GM08714 (cell line): ENCODE data around the gene CACNA1C.

Source experiments
- H3K4me3 ChIP-seq: fragments of 200-500 bp; sonication (Bioruptor generic); 2 replicates; pipeline ENCODE4 v1.5.1; 2014; ENCODE audit warnings: mild to moderate bottlenecking, low read length, inconsistent platforms
- ZNF274 ChIP-seq: IDR thresholded peaks from 2 replicates; pipeline ENCODE4 v1.6.1; 2012; ENCODE audit warnings: mild to moderate bottlenecking, low read depth, low read length

The CACNA1C gene

DNA sequence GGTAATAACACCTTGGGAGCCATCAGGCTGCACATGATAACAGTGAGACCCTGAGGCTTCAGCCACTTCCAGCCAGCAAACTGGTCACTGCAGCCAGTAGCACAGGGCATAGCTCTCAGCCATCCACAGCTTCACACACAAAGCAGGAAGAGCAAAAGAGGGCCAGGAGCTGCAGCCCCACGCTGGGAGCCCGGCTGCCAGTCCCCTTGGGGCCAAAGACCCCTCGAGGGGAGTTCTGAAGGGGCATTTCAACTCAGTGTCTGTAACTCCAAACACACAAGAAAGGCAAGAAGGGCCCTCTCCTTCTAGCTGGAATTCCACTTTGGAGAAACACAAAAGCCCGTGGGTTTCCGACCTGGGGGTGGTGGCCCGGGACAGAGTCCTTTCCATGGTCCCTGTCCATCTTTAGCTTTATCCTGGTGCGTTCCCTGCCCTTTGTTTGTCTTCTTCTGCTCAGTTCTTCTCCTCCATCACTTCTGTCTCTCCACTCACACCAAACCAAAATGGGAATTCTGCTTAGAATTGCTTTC lies 590.2 kb downstream of the CACNA1C start:
- TF ChIP-seq ZNF274: no peak

GRCh38 chr12:2643576-2644135 lies 590.9 kb downstream of the CACNA1C start:
- H3K4me3 ChIP-seq: no peak overlapping the region
- no peak for TF ChIP-seq ZNF274

More for the DNA sequence above, 590.2 kb downstream of the CACNA1C start:
- no peak overlapping the region for H3K4me3 ChIP-seq

DNA sequence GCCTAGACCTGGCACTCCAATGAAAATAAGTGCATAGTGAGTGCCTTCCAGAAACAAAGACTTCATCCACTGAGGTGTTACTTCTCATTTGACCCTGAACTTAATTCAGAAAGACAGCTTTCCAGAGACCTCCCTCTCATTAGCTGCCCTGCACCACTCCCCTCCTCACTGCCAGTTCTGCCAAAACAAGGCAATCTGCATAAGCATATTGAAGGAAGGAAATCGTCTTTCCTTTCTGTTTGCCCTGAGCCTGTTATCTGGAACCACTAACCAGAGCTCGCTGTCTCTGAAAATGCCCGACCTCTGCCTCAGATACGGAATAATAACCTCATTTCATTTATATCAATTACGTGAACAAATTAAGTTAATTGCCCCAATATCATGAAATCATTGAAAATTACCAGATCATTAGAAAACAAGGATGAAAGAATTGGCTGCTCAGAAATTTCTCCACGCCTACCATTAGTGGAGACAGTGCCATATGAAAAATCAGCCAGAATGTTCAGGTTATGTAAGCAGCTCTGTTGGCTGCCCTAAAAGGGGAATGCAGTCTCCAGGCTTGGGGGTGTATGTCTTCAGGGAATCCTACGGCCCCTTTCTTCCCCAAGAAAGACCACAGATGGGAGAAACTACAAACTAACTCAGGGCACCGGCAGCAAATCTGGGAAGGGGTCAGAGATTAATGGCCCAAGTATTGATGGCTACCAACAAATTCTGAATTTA lies 592.1 kb downstream of the CACNA1C start:
- no peak overlapping the region for H3K4me3 ChIP-seq
- TF ChIP-seq ZNF274: no peak

DNA sequence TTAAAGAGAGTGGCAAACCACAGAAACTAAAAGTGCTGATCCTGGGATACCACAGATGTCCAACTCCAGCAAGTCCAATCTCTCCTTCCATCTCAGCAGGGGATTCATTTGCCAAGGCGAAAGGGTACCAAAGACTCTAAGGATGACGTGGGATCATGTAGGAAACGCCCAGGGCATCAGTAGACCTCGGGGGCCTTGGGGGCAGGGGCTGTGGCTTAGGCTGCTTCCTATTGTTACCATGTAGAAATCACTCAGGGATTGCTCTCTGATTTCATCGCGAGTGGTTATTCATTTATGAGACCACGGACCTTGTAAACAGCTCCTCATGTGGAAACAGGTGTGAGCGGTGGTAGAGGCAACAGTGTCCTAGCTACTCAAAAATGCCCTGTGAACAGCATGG lies 592.7 kb downstream of the CACNA1C start:
- no peak overlapping the region for H3K4me3 ChIP-seq
- TF ChIP-seq ZNF274: no peak

- H3K4me3 ChIP-seq: no peak overlapping the region
- no peak for TF ChIP-seq ZNF274
These were observed 593.6 kb downstream of the CACNA1C start for GRCh38 chr12:2646341-2646740.

DNA sequence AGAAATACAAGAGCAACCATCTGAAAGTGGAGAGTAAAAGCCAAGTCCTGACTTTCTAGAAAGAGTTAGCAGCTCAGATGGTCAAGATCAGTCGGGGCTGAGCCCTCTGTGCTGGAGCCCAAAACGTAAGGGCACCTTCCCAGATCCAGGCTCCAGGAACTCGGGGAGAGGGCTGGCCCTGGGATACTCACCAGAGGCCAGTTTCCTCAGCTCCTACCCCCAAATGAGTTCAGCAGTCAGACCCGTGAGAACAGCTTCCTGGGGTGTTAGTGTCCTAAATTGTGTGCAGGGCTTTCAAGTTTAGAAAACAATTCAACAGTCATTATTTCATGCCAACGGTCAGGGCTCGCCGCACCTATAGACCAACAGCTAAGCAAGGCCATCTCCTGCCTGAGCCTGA lies 594.4 kb downstream of the CACNA1C start:
- no peak for TF ChIP-seq ZNF274
- no peak overlapping the region for H3K4me3 ChIP-seq

DNA sequence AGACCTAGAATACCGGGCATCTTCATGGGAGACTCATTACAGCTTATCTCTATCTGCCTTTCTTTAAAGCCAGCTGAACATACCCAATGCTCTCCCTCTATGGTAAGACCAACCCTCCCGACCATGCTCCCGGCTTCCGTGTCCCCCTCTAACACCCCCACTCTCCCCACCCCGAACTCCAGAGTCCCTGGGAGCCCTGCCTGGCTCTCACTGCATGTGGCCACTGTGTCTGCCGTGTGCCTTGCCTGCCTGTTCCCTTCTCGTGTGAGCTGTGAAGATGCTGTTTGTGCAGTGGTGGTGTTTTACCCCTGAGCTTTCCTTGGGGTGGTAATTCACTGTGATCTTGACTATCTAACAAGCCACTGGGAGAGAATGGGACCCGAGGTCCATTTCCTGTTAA lies 595.6 kb downstream of the CACNA1C start:
- H3K4me3 ChIP-seq: no peak overlapping the region
- no peak for TF ChIP-seq ZNF274

DNA sequence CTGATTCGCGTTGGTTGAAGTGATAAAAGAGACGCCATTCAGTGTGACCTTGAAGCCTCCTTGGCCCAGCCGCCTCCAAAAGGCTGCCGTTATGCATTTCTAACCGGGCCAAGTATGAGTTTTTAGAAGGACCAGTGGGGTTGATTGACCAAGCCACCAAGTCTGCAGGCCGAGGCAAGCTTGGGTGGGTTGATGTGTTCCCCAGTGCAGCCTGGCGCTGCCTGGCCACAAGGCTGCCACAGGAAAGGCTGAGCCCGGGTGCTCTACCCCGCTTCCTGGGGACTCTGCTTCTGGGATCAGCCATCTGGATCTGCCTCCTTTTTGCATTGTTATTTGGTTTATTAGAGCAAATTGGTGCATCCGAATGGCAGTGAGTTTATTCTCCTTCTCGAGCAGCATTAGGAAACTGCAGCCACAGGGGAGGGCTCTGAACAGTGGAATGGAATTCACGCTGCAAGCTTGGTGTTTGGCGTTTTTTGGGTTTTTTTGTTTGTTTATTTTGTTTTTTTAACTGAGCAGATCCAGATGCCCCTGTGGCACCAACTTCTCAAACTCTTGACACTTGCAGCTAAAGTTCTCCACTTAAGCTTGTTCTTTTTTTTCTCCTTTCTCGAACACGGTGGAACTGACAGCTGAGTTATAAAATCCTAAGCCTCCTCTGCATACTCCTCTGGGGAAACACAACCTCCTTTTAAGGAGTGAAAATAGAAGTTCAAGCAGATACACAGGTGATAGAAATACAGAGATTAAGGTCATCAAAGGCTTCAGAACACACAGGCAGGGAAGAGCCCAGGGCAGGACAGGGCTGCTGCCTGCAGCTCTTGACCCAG lies 596.6 kb downstream of the CACNA1C start:
- H3K4me3 ChIP-seq: no peak overlapping the region
- no peak for TF ChIP-seq ZNF274

GRCh38 chr12:2650261-2651067 lies 597.7 kb downstream of the CACNA1C start:
- TF ChIP-seq ZNF274: no peak

DNA sequence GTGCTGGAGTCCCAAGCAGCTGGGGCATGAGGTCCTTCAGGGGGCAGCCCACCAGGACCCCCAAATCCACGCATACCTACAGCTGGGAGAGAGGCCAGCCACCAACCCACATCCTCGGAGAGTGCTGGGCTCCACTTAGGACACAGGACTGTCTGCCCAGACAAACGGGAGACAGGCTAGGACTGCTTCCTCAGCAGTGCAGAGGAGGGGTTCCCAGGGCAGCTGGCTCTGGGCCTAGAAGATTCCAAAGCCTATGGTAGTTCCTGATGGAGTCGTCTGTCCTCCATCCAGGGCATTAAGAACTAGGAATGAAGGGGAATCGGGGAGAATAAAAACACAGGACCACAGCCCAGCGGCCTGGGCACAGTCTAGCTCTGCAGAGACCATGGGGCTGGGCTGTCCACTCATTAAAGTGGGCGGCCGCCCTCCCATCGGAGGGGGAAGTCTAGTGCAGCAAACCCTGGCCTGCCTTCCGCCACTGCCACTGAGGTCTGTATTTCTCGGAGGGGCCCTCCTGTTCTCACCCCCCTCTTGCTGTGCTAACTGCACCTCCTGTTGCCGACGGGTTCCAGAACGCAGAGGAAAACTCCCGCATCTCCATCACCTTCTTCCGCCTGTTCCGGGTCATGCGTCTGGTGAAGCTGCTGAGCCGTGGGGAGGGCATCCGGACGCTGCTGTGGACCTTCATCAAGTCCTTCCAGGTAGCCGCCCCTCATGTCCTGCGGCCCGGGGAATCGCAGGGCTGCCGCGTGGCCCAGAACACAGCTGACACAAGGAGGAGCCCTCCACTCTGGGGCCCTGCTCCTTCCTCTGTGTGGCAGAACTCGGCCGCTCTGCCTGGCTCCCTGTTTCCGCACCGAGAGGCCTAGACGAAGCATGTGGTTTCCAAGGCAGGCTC lies 598.5 kb downstream of the CACNA1C start:
- TF ChIP-seq ZNF274: no peak

More at GRCh38 chr12:2650261-2651067, 597.7 kb downstream of the CACNA1C start:
- no peak overlapping the region for H3K4me3 ChIP-seq

DNA sequence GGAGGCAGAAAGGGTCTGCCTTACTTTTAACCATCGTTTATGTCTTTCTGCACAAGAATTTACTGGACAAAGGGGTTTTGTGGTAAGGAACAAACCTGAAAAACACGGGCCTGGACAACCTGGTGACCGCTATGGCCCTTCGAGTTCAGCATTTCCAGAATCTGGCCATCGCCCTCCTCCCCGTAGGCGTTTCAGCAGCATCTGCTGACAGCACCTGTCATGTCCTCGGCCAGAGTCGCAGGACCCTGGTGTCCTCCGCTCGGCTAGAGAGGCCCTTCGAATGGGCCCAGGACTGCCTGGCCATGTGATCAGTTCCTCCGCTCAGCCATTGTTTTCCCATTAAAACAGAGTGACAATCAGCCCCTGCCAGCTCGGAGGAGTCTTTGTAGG lies 599.2 kb downstream of the CACNA1C start:
- H3K4me3 ChIP-seq: no peak overlapping the region
- TF ChIP-seq ZNF274: no peak

More for the DNA sequence above, 598.5 kb downstream of the CACNA1C start:
- H3K4me3 ChIP-seq: no peak overlapping the region

- no peak overlapping the region for H3K4me3 ChIP-seq
- no peak for TF ChIP-seq ZNF274
These were observed 599.8 kb downstream of the CACNA1C start for GRCh38 chr12:2652401-2653081.
